ENCODE measurements around the gene TYROBP.
"Not testable (repeated sequence)": the region's sequence is repeated elsewhere in the genome, so short reads cannot be mapped to it uniquely, and the experiment has no call there.

TYROBP gene

DNA sequence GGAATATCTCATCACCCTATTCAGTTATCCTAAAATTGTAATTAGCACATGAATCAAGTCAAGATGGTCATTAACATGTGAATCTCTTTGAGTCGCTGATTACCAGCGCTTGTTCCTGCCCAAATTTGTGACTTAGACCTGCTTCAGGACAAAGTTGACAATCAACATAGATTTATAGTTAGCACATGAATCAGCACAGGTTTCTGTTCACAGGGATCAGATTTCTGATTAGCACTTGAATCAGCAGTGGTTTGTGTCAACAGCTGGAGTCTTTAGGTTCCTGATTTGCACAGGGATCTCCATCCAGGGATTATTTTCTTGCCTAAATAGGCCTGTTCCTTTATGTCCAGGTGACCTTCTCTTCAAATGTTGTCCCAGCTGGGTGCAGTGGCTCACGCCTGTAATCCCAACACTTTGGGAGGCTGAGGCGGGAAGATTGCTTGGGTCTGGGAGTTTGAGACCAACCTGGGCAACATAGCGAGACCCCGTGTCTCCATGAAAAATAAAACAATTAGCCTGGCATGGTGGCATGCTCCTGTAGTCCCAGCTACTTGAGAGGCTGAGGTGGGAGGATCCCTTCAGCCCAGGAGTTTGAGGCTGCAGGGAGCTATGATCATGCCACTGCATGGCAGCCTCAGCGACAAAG lies 24.3 kb upstream of the TYROBP start:
- in situ Hi-C loops (cut with HindIII; ENCODE audit: low sequenced_read_pairs) = no loop called here

DNA sequence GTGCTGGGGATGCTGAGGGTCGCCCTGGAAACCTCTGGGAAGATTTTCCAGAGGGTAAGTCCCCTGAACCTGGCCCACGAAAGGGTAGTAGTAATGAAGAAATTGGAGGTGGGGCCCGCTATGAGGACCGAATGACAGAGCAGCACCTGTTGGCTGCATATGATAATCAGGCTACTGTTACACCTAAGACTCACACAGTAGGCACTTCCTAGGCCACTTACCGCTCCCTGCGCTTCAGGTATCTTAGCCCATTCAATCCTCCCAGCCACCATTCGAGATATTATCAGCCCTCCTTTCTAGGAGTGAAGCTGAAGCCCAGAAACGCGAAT lies 23.7 kb upstream of the TYROBP start:
- in situ Hi-C loops (cut with HindIII; ENCODE audit: low sequenced_read_pairs) = no loop called here

DNA sequence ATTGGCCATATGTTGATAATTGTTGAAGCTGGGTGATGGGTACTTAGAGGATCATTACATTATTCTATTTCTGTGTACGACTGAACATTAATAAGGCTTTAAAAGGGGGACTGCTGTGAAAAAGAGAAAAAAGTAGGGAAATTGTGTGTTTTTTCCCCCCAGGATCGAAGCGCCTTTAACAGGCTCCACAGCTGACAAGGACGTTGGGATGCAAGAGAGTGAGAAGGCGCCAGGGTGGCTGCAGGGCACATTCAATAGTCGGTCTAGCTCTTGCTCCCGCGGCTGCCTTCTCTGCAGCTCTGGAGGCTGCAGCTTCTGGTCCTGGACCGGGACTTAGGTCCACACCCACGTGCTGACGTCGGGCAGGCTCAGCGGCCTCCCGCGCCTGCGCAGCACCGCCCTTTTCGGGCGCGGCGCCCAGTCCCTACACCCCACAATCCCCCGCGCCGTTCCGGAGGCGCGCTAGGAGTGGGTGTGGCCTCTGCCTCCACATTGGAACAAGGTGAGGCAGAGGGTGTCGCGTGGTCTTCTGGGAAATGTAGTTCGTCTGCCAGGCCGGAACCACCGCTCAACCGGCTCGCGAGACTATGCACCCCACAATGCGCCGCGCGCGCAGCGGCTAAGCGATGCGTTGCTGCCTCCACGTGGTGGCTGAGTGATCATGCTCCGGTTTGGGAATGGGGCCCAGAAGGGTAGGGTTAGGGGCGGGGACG lies 23.2 kb upstream of the TYROBP start:
- in situ Hi-C loops (cut with HindIII; ENCODE audit: low sequenced_read_pairs) = no loop called here

DNA sequence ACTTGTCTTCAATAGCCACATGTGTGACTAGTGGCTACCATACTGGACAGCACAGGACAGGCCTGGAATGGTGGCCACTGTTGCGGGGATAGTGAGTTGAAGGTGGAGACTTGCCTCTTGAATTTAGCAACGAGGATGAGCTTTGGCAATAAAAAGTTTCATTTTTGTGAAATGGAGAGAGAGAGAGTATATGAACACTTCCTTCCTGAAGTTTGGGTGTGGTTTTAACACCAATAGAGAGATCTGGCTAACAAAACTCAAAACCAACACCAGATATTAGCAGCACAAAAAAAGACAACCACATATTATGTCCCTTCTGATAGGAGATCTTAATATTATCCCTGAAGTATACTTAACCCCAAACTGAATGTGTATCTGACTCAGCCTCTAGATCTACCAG lies 21.8 kb upstream of the TYROBP start:
- in situ Hi-C loops (cut with HindIII; ENCODE audit: low sequenced_read_pairs) = no loop called here

DNA sequence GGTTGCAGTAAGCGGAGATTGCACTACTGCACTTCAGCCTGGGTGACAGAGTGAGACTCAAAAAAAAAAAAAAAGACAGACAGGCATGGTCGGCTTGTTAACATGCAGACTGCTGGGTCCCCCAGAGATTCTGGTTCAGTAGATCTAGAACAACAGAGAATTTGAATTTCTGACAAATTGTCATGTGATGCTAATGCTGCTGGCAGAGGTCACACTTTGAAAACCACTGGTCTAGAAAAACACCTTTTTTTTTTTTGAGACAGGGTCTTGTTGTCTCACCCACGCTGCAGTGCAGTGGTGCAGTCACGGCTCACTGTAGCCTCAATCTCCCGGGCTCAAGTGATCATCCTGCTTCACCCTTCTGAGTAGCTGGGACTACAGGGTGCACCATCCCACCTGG lies 20.4 kb upstream of the TYROBP start:
- in situ Hi-C loops (cut with HindIII; ENCODE audit: low sequenced_read_pairs) = no loop called here

DNA sequence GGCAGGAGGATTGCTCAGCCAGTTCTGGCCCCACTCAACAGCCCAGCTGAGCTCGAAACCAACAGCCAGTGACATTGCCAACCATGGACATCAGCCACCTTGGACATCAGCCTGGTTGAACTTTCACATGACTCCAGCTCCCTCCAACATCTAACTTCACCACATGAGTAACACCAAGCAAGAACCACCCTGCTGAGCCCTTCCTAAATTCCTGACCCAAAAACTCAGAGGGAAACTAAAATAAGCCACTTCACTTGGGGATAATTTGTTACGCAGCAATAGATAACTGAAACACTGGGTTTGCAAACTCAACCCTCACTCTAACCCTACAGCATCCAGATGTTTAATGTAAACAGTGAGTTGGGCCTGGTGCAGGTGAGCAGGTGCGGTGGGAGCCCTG lies 17.4 kb upstream of the TYROBP start:
- in situ Hi-C loops (cut with HindIII; ENCODE audit: low sequenced_read_pairs) = no loop called here

DNA sequence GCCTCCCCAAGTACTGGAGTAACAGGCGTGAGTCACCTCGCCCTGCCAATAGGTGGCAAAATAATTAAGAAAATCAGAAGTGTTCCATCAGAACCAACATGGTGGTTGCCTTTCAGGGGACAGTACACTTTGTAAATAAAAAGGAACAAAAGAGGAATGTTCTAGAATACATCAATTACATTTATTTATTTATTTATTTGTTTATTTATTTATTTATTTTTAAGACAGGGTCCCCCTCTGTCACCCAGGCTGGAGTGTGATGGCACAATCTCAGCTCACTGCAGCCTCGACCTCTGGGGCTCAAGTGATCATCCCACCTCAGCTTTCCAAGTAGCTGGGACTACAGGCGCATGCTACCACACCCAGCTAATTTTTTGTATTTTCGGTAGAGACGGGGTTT lies 12.9 kb upstream of the TYROBP start:
- in situ Hi-C loops (cut with HindIII; ENCODE audit: low sequenced_read_pairs) = no loop called here

DNA sequence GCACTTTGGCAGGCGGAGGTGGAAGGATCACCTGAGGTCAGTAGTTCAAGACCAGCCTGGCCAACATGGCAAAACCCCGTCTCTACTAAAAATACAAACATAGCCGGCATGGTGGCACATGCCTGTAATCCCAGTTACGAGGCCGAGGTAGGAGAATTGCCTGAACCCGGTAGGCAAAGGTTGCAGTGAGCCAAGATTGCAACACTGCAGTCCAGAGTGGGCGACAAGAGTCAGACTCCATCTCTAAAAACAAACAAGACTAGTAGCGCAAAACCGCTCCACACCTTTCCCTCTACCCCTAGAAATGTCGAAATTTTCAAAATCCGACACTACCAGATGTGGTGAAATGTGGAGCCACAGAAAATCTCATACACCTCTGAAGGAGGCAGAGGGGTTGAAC lies 11.2 kb upstream of the TYROBP start:
- in situ Hi-C loops (cut with HindIII; ENCODE audit: low sequenced_read_pairs) = no loop called here

DNA sequence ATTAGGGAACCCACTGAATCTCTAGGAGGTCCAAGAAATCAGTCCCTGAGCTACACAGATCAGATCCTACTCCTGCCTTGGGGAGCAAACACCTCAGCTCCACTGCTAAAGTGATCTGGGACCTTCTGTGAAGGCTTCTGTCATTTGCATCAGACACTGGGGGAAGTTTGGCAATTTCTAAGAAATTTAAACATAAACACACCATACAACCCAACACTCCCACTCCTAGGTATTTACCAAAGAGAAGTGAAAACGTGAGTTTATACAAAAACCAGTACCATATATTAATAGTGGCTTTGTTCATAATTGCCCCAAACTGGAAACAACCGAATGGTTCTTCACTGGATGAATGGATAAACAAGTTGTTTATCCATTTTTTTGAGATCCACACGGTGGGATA lies 7.3 kb upstream of the TYROBP start:
- in situ Hi-C loops (cut with HindIII; ENCODE audit: low sequenced_read_pairs) = no loop called here

DNA sequence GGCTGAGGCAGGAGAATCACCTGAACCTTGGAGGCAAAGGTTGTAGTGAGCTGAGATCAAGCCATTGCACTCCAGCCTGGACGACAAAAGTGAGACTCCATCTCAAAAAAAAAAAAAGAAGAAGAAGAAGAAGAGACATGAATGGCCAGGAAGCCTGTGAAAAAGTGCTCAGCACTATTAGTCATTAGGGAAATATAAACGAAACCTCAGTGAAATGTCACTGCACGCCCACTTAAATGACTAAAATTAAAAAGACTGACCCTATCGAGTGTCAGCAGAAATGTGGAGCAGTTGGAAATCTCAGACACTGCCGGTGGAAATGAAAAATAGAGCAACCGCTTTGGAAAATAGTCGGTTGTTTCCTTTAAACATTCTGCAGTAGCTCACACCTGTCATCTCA lies 5.5 kb upstream of the TYROBP start:
- in situ Hi-C loops (cut with HindIII; ENCODE audit: low sequenced_read_pairs) = no loop called here

DNA sequence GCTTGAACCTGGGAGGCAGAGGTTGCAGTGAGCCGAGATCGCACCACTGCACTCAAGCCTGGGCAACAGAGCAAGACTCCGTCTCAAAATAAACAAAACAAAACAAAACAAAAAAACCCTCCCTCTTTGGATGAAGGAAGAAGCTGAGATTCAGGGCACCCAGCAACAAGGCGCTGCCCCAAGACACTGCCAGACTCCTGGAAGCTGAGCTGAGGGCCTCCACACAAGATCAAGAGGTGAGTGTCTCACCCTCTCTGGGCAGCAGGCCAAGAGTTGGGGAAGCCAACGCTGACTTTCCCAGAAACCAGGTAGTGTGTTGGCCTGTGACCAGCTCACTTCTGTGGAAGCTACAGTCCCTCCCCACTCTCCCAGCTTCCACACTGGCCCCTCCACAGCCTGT lies 3.7 kb upstream of the TYROBP start:
- in situ Hi-C loops (cut with HindIII; ENCODE audit: low sequenced_read_pairs) = no loop called here

DNA sequence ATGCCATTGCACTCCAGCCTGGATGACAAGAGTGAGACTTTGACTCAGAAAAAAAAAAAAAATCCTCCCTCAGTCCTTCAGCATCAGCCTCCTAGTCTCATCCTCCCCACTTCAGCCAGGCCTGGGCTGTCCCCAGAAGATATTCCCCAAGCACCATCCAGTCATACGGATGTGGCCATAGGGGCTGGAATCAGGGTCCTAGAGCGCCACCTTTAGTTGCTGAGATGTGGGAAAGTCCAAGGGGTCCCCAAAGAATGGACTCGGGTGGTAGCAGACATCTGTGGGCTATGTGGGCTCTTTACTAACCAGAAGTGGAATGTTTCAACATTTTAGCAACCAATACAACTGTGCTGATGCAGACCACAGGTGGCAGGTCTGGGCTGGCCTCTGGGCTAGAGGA lies 3.1 kb upstream of the TYROBP start:
- in situ Hi-C loops (cut with HindIII; ENCODE audit: low sequenced_read_pairs) = no loop called here

DNA sequence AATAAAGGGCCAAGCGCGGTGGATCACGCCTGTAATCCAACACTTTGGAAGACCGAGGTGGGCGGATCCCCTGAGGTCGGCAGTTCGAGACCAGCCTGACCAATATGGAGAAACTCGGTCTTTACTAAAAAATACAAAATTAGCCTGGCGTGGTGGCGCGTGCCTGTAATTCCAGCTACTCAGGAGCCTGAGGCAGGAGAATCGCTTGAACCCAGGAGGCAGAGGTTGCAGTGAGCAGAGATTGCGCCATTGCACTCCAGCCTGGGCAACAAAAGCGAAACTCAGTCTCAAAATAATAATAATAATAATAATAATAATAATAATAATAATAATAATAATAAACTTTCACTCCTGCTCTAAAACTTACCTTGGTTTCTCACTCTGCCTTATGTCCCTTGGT lies 2.3 kb upstream of the TYROBP start:
- in situ Hi-C loops (cut with HindIII; ENCODE audit: low sequenced_read_pairs) = not testable (repeated sequence)

DNA sequence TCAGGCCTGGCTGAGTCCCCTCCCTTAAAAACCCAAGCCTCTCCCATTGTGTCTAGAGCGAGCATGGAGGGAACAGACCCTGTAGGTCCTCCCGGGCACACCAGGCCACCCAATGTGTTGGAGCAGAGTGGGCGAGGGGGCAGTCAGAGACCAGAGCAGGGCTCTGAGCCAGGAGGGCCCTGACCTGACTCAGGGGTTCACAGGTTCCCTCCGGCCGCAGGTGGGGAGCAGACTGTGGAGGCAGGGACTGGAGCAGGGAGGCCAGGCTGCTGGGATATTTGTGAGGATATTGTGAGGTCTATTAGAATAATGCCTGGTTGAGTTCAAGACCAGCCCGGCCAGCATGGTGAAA lies 1.6 kb upstream of the TYROBP start:
- in situ Hi-C loops (cut with HindIII; ENCODE audit: low sequenced_read_pairs) = loop anchor here (10.0 kb wide), 1 partner anchor 75 kb away; no protein-coding TSS in a partner anchor

DNA sequence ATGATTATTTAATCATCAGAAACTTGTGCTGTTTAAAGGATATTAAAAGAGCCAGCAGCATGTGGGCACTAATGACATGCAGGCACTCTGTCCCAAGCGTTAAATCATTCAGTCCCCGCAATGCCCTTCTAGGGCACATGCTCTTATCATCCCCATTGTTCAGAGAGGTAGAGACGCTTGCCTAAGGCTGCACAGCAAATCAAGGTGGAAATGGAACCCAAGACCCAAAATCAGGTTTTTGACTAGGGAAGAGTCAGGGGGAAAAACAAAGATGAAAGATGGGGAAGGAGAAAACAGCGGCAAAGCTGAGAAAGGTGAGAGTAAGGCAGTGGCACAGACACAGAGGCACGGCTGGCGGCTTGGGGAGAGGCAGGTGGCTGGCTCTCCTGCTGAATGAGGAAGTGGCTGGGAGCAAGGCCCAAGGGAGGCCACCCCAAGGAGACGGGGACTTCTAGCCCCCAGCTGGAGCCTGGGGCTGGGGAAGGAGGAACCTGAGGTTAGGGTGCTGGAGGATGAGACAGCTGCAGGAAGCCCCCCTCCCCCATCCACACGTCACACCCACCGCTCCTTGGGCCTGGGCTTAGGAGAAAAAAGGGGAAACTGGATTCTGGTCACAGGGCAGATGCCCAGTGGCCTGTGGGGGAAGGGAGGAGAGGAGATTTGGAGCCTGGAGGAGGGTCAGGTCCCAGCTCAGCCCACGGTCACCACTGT lies 1.0 kb upstream of the TYROBP start:
- in situ Hi-C loops (cut with HindIII; ENCODE audit: low sequenced_read_pairs) = loop anchor here (10.0 kb wide), 1 partner anchor 74 kb away; no protein-coding TSS in a partner anchor

DNA sequence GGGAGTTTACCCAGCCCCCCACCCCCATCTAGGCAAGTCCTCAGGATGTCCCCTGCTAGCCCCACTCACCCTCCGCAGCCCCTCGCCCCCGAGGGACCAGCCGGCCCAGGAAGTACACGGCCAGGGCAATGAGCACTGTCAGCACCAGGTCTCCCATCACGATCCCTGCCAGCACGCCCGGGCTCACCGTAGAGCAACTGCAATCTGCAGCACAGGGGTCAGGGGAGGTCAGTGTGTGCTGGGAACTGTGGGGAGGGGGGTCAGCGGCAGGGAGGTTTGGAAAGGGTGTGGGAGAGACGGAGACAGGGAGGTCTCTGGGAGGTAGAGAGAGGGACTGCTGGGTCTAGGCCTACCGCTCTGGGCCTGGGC lies 734 bp downstream of the TYROBP start:
- in situ Hi-C loops (cut with HindIII; ENCODE audit: low sequenced_read_pairs) = loop anchor here (10.0 kb wide), 1 partner anchor 73 kb away; no protein-coding TSS in a partner anchor

DNA sequence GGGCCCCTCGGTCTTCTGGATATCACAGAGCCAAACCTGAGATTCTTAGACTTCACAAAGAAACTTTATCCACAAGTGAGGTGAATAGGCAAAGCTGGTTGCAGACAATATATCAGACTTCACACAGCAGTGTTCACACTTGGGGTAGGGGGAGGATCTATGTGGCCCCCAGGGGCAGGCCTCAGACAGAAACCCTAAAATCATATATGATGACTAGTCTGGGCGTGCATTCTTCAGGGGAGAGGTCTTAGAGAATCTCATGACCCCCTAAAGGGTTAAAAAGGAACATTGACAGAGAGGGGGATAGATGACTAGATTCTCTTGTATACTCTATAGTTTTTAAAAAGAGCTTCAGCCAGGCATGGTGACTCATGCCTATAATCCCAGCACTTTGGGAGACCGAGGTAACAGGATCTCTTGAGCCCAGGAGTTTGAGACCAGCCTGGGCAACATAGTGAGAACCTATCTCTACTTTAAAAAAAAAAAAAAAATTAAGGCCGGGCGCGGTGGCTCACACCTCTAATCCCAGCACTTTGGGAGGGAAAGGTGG lies 2.8 kb downstream of the TYROBP start:
- in situ Hi-C loops (cut with HindIII; ENCODE audit: low sequenced_read_pairs) = loop anchor here (10.0 kb wide), 1 partner anchor 70 kb away; no protein-coding TSS in a partner anchor

DNA sequence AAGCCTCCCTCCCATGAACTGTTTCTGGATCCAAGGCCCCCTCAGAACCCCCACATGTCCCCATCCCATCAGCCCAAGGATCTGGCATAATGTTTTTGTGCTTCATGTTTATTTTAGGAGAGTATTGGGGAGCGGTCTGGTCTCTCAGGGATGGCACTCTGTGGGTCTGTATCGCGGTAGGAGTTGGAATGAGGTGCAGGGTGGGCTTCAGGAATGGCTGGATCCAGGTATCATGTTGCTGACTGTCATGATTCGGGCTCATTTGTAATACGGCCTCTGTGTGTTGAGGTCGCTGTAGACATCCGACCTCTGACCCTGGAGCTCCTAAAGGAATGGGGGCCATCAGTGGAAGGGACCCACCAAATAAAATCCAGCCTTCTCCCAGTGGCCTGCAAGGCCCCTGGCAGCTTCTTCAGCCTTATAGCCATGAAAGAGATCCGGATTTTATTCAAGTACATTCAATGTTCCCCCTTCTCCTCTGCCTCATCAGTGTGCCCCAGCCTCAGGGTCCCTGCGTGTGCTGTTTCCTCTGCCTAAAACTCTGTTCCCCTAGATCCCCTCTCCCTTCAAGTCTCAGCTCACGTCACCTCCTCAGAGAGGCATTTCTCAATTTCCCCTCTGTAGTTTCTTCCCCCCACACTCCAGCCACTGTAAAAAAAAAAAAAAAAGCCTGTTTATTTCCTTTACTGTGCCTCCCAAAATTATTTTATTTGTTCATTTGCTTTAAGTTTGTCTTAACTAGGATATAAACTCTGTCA lies 3.6 kb downstream of the TYROBP start:
- in situ Hi-C loops (cut with HindIII; ENCODE audit: low sequenced_read_pairs) = loop anchor here (10.0 kb wide), 1 partner anchor 70 kb away; no protein-coding TSS in a partner anchor

DNA sequence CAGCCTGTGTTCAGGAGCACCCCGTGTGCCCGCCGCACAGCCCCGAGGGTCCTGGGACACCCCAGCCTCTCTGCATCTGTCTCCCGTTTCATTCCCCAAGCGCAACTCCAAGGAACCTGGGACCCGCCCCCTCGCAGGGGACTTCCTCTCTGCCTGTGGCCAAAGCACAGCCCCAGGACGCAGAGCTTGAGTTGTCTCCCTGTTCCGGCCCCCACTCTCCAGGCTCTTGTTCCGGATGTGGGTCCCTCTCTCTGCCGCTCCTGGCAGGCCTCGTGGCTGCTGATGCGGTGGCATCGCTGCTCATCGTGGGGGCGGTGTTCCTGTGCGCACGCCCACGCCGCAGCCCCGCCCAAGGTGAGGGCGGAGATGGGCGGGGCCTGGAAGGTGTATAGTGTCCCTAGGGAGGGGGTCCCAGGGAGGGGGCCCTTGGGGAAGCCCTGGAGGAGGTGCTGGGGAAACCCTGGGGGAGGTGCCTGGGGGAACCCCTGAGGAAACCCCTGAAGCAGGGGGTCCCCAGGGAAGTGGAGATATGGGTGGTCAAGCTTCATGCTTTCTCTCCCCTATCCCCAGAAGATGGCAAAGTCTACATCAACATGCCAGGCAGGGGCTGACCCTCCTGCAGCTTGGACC lies 4.4 kb downstream of the TYROBP start:
- in situ Hi-C loops (cut with HindIII; ENCODE audit: low sequenced_read_pairs) = loop anchor here (10.0 kb wide), 1 partner anchor 69 kb away; no protein-coding TSS in a partner anchor

DNA sequence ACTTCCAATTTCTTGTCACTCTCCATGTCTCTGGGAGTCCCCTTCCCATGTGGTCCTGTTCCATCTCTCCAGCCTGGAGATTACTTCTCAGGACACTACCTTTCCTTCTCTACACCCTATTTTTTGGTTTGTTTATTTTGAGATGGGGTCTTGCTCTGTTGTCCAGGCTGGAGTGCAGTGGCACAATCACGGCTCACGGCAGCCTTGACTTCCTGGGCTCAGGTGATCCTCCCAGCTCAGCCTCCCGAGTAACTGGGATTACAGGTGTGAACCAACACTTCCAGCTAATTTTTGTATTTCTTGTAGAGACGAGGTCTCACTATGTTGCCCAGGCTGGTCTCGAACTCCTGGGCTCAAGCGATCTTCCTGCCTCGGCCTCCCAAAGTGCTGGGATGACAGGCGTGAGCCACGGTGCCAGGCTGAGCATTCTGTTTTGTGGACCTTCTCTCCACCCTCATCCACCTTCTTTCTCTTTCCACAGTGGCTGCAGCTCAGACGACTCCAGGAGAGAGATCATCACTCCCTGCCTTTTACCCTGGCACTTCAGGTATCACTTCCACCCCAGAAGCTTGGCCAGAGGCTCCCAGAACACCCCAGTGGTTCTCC lies 5.1 kb downstream of the TYROBP start:
- in situ Hi-C loops (cut with HindIII; ENCODE audit: low sequenced_read_pairs) = loop anchor here (10.0 kb wide), 1 partner anchor 68 kb away; no protein-coding TSS in a partner anchor

Measured in DLD1 (cell line).